Ectodermal cell (in vitro differentiated cells): Measurements from ENCODE around the gene RAPGEF3.

ENCODE experiments used
- H3K27ac ChIP-seq: 2 replicates; pipeline ENCODE4 v1.7.0; 2013; ENCODE audit warnings: mild to moderate bottlenecking, low read depth, low read length; ENCODE audit not compliant: insufficient read depth, poor library complexity, severe bottlenecking
- H3K27me3 ChIP-seq: 2 replicates; pipeline ENCODE4 v1.7.0; 2013; ENCODE audit warnings: mild to moderate bottlenecking, low read length; ENCODE audit not compliant: insufficient read depth, control insufficient read depth, poor library complexity, severe bottlenecking
- H3K36me3 ChIP-seq: one replicate; pipeline ENCODE4 v1.7.0; 2013; ENCODE audit warnings: low read length; ENCODE audit not compliant: control insufficient read depth, insufficient read depth
- H3K4me1 ChIP-seq: one replicate; pipeline ENCODE4 v1.7.0; 2013; ENCODE audit warnings: low read length; ENCODE audit not compliant: control insufficient read depth, insufficient read depth
- H3K4me3 ChIP-seq: 2 replicates; pipeline ENCODE4 v1.7.0; 2013; ENCODE audit warnings: low read depth, low read length, control low read depth; ENCODE audit not compliant: insufficient read depth
- H3K9me3 ChIP-seq: 2 replicates; pipeline ENCODE4 v1.7.0; 2013; ENCODE audit warnings: mild to moderate bottlenecking, low read length, moderate library complexity; ENCODE audit not compliant: control insufficient read depth
- WGBS, 2 experiments: methylation state at CpG; one replicate each; pipeline ENCODE4 v1.1.7; 2013; ENCODE audit warnings: missing lambda C conversion rate in 2 of 2; 5-methylcytosine and 5-hydroxymethylcytosine counted together

The RAPGEF3 gene

DNA sequence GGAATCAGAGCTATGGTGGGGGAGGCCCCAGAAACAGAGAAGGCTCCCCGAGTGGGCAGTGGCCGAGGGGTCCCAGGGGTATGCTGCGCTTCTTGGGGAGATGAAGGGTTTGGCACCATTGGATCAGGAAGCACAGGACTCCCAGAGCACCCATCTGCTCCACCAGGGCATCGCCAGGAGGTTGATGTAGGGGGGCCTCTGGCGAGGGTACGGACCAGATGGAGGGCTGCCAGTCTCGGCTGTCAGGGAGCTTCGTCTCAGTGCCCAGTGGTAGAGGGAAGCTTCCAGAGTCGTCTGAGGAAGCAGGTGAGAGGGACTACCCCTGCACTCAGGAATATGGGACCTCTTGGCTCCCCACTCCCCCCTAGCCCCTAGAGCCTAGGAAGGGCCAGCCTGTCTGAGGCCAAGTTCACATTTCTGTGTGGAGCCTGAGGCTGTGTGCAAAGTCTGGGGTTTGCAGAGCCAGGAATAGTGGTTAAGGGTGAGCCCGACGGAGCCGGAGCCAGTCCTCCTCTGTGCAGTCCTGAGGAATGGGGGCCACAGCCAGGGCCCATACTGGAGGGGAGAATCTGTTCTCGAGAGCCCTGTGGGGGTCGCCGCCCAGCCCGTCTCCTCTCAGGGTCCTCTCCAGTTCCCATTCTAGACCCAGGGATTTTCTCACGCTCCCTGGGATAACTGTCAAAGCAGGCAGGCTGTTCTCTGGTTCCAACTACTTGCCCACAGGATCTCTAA lies 24.5 kb upstream of the RAPGEF3 start:
- H3K27me3 ChIP-seq, result no peaks in the 10 kb centered on the region
- H3K4me3 ChIP-seq, result no peak overlapping the region
- peaks cover 6% of the 10 kb centered on the region for H3K4me1 ChIP-seq
- H3K27ac ChIP-seq, result no peak overlapping the region
- no peaks in the 10 kb centered on the region for H3K9me3 ChIP-seq
- WGBS, 2 experiments, result 95% methylated on average over 17 of the region's 17 CpGs
- H3K36me3 ChIP-seq, result peaks cover 39% of the 10 kb centered on the region

DNA sequence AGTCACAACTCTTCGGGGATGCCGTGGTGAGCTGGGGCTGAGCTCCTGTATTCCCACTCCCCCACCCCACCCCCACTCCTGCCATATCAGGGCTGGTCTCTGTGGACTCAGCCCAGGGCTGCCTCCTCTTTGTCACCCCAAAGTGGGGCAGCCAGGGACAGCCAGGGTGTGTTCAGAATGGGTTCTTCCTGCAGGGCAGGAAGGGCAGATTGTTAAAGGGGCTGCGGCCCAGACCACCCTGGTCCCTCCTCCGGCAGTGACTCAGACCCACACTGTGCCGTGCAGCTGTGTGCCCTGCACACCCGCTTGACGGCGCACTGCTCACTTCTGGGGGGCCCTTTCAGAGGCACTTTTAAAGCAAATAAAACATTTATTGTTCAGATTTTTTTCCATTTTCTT lies 23.7 kb upstream of the RAPGEF3 start:
- no peak overlapping the region for H3K4me3 ChIP-seq
- no peaks in the 10 kb centered on the region for H3K9me3 ChIP-seq
- no peak overlapping the region for H3K27ac ChIP-seq
- H3K36me3 ChIP-seq, result peaks cover 34% of the 10 kb centered on the region
- no peaks in the 10 kb centered on the region for H3K27me3 ChIP-seq
- 94 to 96% methylated on average over 8 of the region's 8 CpGs for WGBS, 2 experiments
- H3K4me1 ChIP-seq, result peaks cover 12% of the 10 kb centered on the region

DNA sequence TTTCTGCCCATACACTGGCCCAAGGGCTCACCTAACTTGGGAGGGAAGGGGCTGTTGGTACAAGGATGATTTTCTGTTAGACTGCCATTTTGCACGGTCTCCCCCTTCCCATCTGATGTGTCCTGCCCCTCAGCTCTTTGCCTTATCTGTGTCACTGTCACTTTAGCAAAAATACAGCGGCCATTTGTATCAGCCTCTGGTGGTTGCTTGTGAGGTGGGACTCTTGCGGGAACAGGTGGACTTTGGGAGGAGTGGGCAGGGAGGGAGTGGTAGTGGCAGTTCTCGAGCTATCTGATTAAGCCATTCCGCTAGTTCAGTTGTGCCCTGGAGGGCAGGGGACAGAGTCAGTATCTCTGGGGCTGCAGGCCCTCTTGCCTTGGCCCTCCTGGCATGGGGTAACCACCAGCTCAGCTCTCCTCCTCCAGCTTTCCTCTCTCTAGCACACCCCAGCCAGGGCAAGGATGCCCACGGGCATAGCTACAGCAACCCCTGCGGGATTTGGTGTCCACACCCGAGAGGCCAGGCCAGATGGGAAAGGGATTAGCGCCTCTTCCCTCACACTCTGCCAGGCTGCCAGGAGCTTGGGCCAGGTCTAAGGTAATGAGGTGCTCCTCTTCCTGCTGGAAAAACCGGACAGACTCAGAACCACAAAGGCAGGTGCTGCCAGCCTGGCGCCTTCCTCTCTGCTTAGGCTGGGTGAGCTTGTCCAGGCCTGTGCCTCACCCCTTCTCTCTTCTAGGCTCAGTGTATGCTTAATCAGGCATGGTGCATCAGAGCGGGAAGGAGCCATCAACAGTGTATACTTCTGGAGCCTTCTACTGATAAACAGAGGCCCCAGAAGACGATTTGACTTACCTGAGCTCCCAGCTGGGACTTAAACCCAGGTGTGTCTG lies 23.0 kb upstream of the RAPGEF3 start:
- Histone ChIP-seq H3K4me3 (no peak overlapping the region), H3K27ac (no peak overlapping the region), H3K36me3 (peaks cover 34% of the 10 kb centered on the region), H3K9me3 (no peaks in the 10 kb centered on the region), H3K4me1 (peaks cover 12% of the 10 kb centered on the region), H3K27me3 (no peaks in the 10 kb centered on the region)
- 94 to 95% methylated on average over 13 of the region's 13 CpGs for WGBS, 2 experiments

DNA sequence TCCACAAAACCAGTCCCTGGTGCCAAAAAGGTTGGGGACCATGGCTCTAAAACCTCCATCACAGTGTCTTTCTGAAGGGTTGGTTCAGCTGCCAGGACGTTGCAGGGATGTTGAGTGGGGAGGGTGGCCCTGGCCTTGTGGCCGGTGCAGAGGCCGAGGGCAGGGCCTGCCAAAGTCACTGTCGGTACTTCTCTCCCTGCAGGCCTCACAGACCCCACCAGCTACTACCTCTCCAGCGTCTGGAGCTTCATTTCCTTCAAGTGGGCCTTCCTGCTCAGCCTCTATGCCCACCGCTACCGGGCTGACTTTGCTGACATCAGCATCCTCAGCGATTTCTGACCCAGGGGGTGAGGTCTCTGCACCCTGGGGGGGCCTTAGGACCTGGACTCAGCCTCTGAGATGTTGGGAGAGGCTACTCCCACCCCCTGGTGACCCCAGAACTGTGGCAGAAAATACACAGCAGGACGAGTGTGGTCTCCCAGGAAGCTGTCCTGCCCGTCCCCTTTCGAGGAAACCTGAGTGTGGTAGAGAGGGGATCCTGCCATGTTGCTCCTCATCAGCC lies 21.3 kb upstream of the RAPGEF3 start:
- Histone ChIP-seq H3K9me3 (no peaks in the 10 kb centered on the region), H3K27me3 (no peaks in the 10 kb centered on the region), H3K4me1 (peaks cover 12% of the 10 kb centered on the region), H3K36me3 (peaks cover 20% of the 10 kb centered on the region), H3K27ac (no peak overlapping the region), H3K4me3 (no peak overlapping the region)
- WGBS, 2 experiments, result 81% methylated on average over 11 of the region's 11 CpGs

DNA sequence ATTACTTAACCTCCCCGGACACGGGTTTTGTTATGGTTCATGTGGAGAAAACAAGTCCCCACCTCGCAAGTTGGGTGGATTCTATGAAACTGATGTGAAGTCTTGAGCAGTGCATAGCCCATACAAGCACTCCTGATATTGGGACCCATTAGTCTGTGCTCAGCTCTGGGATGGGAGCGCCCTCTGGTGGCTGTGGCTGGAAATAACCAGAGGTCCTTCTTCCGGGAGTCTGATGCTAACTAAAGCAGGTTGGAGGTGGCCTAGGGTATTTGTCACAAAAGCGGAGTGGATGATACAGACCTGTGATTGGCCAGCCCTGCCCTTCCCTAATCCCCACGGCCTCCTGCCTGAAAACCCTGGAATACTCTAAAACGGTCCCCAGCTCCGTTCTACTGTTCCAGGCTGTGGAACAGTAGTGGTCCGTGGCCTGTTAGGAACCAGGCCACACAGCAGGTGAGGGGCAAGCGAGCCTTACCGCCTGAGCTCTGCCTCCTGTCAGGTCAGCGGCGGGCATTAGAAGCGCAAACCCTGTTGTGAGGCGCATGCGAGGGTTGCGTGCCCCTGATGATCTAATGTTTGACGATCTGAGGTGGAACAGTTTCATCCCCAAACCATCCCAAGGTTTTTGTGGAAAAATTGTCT lies 20.7 kb upstream of the RAPGEF3 start:
- Histone ChIP-seq H3K27me3 (peaks cover 2% of the 10 kb centered on the region), H3K4me1 (peaks cover 12% of the 10 kb centered on the region), H3K9me3 (no peaks in the 10 kb centered on the region), H3K27ac (peak overlapping the region; percentile 16), H3K4me3 (no peak overlapping the region), H3K36me3 (peaks cover 14% of the 10 kb centered on the region)
- WGBS, 2 experiments, result 47 to 49% methylated on average over 19 of the region's 19 CpGs

DNA sequence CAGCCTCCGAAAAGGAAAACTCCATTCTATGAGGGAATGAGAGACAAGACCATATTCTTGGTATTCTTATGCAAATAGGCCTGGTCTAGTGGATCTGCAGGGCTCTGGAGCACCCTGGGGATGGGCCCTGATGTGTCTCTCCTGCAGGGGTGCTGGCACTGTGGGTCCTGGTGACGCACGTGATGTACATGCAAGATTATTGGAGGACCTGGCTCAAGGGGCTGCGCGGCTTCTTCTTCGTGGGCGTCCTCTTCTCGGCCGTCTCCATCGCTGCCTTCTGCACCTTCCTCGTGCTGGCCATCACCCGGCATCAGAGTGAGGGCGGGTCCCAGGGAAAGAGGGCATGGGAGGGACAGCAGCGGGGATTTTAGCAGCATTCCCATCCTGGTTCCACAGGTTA lies 20.2 kb upstream of the RAPGEF3 start:
- Histone ChIP-seq H3K4me3 (no peak overlapping the region), H3K4me1 (peaks cover 12% of the 10 kb centered on the region), H3K36me3 (peaks cover 9% of the 10 kb centered on the region), H3K27ac (no peak overlapping the region), H3K27me3 (peaks cover 7% of the 10 kb centered on the region), H3K9me3 (no peaks in the 10 kb centered on the region)
- 30 to 32% methylated on average over 14 of the region's 14 CpGs for WGBS, 2 experiments

DNA sequence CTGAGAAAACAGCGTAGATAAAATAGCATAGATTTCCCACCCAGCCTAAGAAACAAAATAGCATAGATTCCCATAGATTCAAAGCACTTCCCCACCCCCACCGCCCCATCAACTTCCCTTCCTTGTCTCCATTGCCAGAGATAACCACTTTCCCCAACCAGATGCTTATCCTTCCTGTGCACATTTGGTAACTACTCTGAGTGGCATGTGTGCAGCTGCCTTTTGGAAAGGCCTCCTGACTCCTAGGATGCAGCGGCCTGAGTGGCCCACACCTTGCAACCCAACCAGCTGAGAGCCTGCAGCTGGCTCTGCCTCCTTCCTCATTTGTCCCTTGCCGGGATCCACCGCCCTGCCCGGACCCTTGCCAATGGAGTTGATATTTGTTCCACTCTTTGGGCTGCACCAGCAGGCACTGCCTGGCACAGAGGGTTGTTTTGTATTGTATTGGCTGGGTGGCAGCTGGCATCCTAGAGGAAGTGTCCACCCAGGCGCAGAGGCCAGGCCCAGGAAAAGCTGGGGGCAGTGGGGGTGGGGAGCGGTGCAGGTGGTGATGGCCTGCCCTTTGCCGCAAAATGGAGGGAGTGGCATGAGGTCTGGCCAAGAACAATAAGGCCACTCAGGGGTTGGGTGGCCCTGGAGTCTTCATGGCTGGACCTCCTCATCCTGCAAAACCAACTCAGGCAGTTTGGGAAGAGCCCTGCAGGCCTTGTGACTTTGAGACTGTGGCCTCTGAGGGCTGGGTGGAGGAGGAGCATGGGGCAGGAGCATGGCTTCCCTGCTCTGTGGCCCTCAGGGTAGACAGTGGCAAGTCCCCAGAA lies 19.3 kb upstream of the RAPGEF3 start:
- Histone ChIP-seq H3K36me3 (peaks cover under 1% of the 10 kb centered on the region), H3K27ac (no peak overlapping the region), H3K9me3 (no peaks in the 10 kb centered on the region), H3K27me3 (peaks cover 15% of the 10 kb centered on the region), H3K4me1 (peaks cover 12% of the 10 kb centered on the region), H3K4me3 (no peak overlapping the region)
- 91 to 93% methylated on average over 9 of the region's 9 CpGs for WGBS, 2 experiments

DNA sequence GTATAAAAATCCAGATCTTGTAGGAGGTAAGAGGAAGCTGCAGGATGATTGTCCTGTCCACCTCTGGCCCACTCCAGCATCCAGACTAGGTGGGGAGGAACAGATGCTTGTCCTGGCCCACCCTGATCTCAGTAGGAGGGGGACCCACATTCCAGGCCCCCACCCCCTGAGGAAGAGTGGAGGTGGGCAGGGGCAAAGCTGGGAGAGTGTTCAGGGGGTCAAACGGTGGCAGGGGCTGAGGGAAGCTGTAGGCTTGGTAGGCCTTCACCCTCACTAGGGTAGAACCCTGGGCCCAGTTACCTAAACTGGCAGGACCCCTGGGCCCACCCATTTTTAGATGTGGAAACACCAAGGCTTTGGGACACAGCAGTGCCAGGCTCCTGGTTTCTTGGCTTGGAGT lies 18.5 kb upstream of the RAPGEF3 start:
- Histone ChIP-seq H3K27ac (no peak overlapping the region), H3K27me3 (peaks cover 23% of the 10 kb centered on the region), H3K36me3 (no peaks in the 10 kb centered on the region), H3K9me3 (no peaks in the 10 kb centered on the region), H3K4me3 (no peak overlapping the region), H3K4me1 (peaks cover 12% of the 10 kb centered on the region)
- 88 to 96% methylated on average over 1 of the region's 1 CpG for WGBS, 2 experiments

DNA sequence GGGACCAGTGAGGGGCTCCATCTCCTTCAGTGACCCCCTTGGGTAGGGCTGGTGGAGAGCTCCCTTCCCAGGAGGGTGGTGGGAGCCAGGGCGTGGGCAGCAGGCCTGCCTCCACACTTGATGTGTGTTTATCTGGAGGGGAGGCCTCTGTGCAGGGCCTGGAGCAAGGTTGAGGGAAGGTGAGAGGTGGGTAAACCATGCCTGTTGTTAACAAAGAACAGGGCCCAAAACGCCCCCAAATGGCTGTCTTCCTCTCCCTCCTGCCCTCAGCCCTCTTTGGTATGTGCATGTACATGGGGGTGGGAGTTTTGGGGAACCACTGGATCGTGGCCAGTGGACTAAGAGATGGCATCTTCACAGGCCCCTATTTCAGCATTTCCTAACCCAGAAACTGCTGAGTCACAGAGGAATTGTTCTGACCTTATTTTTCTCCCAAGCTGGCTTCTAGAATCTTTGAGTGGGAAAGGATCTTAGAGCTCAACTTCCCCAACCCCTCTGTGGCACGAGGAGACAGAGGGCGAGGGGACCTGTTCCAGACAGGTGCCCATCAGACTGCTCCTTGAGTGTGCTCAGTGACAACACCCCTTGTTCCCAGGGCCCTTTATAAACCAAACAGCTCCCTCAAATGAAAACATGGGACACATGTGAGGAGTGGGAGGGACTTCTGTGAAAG lies 17.9 kb upstream of the RAPGEF3 start:
- Histone ChIP-seq H3K9me3 (no peaks in the 10 kb centered on the region), H3K27me3 (peaks cover 23% of the 10 kb centered on the region), H3K27ac (no peak overlapping the region), H3K4me1 (peaks cover 12% of the 10 kb centered on the region), H3K4me3 (no peak overlapping the region), H3K36me3 (no peaks in the 10 kb centered on the region)
- 85 to 86% methylated on average over 4 to 5 of the region's 5 CpGs for WGBS, 2 experiments
